Left ventricle myocardium inferior (tissue), 1 donor: Measurements from ENCODE around the gene SOWAHC. TPM values are rescaled to one million over a fixed set of nuclear protein-coding genes. Genes with fewer than 3 reads are reported as not detected.
A peak's percentile ranks its signal among the peaks of the same experiment; 100 is the strongest.
"Not testable (repeated sequence)": the region's sequence is repeated elsewhere in the genome, so short reads cannot be mapped to it uniquely, and the experiment has no call there.

Source experiments
- DNase-seq: peaks from one replicate; pipeline ENCODE4 v3.0.0-alpha.2; 2020
- H3K27ac ChIP-seq: fragments of 200-600 bp; replicated peaks from 2 replicates; pipeline ENCODE4 v1.8.0; 2021
- H3K27me3 ChIP-seq: fragments of 200-600 bp; 2 replicates; pipeline ENCODE4 v1.8.0; 2021; ENCODE audit warnings: low read depth
- H3K36me3 ChIP-seq: fragments of 200-600 bp; 2 replicates; pipeline ENCODE4 v1.8.0; 2021
- H3K4me1 ChIP-seq: fragments of 200-600 bp; 2 replicates; pipeline ENCODE4 v1.8.0; 2021
- H3K4me3 ChIP-seq: fragments of 200-600 bp; 2 replicates; pipeline ENCODE4 v1.8.0; 2021; ENCODE audit warnings: mild to moderate bottlenecking, moderate library complexity
- H3K9me3 ChIP-seq: fragments of 200-600 bp; replicated peaks from 2 replicates; pipeline ENCODE4 v1.8.0; 2021
- intact Hi-C: fragments of 100-400 bp; cut with micrococcal nuclease; formaldehyde crosslinking; loops from one replicate; pipeline ENCODE4 v1.11.0; 2022
- total RNA-seq: library from RNA; stranded (reverse); fragmentation: NEBNext Ultra II Directional; extraction: Animal tissue kit (Norgen Biotek cat#: 25700); gene quantifications from one replicate; pipeline ENCODE4 v1.2.1, GENCODE V29; 2021
- TF ChIP-seq, protein P1 (sequence below): fragments of 200-600 bp; IDR thresholded peaks from 2 replicates; pipeline ENCODE4 v1.8.0; 2021; ENCODE audit warnings: antibody characterized with exemption, mild to moderate bottlenecking, borderline replicate concordance
- donor health status: DM: no; HTN: yes; CAD: no; lungs with severe emphysema.

Gene SOWAHC
- total RNA-seq, 1 donor from 2014 or later: 2.3 TPM

GRCh38 chr2:109637749-109638570, 23.8 kb downstream of the SOWAHC start:
- H3K27ac ChIP-seq: no peak overlapping the region
- intact Hi-C loops: no loop called here

GRCh38 chr2:109638795-109639194, 24.6 kb downstream of the SOWAHC start:
- H3K4me3 ChIP-seq: no peak overlapping the region
- intact Hi-C loops: no loop called here
- H3K4me1 ChIP-seq: no peaks in the 10 kb centered on the region
- DNase-seq: no peak
- H3K9me3 ChIP-seq: no peaks in the 10 kb centered on the region
- TF ChIP-seq, protein P1, sequence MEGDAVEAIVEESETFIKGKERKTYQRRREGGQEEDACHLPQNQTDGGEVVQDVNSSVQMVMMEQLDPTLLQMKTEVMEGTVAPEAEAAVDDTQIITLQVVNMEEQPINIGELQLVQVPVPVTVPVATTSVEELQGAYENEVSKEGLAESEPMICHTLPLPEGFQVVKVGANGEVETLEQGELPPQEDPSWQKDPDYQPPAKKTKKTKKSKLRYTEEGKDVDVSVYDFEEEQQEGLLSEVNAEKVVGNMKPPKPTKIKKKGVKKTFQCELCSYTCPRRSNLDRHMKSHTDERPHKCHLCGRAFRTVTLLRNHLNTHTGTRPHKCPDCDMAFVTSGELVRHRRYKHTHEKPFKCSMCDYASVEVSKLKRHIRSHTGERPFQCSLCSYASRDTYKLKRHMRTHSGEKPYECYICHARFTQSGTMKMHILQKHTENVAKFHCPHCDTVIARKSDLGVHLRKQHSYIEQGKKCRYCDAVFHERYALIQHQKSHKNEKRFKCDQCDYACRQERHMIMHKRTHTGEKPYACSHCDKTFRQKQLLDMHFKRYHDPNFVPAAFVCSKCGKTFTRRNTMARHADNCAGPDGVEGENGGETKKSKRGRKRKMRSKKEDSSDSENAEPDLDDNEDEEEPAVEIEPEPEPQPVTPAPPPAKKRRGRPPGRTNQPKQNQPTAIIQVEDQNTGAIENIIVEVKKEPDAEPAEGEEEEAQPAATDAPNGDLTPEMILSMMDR: no peak
- H3K36me3 ChIP-seq: no peaks in the 10 kb centered on the region
- no peak overlapping the region for H3K27ac ChIP-seq
- no peaks in the 10 kb centered on the region for H3K27me3 ChIP-seq

More at GRCh38 chr2:109637749-109638570, 23.8 kb downstream of the SOWAHC start:
- H3K4me1 ChIP-seq: no peaks in the 10 kb centered on the region
- TF ChIP-seq, protein P1: no peak
- no peak overlapping the region for H3K4me3 ChIP-seq
- no peak for DNase-seq
- H3K27me3 ChIP-seq: no peaks in the 10 kb centered on the region
- no peaks in the 10 kb centered on the region for H3K36me3 ChIP-seq
- no peaks in the 10 kb centered on the region for H3K9me3 ChIP-seq

- intact Hi-C loops, H3K4me3 ChIP-seq, H3K27ac ChIP-seq, H3K36me3 ChIP-seq, DNase-seq, H3K9me3 ChIP-seq, H3K4me1 ChIP-seq, H3K27me3 ChIP-seq: not testable (repeated sequence)
These were observed 25.8 kb downstream of the SOWAHC start for GRCh38 chr2:109640000-109640399.

DNA sequence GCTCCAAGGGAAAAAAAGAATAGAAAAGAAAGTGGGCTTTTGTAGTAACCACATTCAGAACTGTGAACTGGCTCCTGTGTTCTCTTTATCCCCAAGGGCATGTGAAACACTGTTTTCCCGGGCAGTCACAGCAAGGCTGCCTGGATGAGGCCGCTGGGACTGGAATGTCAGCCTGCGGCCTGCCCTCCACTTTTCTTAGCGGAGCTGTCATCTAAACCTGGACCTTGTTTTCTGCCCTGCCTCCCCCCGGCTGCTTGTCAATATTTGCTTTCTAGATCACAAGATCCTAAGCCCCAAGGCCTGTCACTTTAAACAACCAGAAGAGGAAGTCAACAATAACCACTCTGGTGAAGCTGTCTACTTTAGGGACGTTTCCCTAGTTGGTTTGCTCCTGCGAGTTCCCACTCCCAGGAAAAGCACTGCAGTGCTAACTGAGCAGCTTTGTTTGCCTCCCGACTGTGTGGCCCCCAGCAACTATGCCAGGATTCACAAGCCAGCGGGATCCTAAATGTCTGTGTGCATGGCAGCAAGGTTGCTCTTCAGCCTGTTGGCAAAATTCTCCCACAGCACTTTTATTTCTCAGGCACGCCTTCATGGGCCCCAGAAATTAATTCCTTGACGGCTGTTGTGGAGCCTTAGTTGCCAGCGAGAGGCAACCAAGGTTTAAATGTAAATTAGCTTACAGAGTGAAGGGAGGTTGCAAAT, 30.6 kb downstream of the SOWAHC start:
- no peaks in the 10 kb centered on the region for H3K27me3 ChIP-seq
- H3K4me1 ChIP-seq: peaks cover 11% of the 10 kb centered on the region
- H3K4me3 ChIP-seq: no peak overlapping the region
- intact Hi-C loops: no loop called here
- peak overlapping the region; percentile 55 for H3K27ac ChIP-seq
- H3K36me3 ChIP-seq: no peaks in the 10 kb centered on the region
- TF ChIP-seq, protein P1: no peak
- DNase-seq: peak; percentile 19
- no peaks in the 10 kb centered on the region for H3K9me3 ChIP-seq

DNA sequence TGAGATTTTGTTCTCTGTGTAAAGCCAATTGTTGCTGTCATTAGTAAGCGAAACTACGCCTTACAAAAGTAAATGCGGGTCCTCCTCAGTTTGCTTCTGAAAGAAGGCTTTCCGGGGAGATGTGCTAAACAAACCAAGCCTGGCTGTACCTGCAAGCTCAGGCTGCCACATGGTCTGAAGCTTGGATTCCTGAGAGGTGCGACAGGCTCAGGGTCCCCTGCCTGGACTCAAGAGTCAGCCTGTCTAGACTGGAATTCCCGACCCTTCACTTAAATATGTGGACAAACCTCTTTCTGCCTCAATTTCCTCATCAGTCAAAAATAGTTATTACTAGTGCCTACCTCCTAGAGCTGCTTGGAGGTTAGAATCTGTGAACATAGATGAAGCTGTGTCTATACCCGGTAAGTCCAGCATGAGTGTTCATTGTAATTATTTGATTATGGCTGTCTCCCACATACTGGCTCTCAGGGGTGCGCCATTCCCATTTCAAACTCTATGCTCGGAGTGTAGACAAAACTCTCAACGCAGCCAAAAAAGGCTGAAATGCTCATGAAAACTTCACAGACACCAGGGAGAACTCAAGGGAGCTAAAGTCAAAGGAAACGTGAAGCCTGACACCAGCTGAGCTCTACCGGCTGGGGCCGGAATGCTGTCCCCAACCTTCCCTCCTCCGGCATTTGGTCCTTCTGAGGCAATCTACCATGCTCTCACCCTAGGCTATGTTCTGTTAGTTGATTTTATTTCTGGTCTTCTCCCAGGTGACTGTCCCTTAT, 31.4 kb downstream of the SOWAHC start:
- TF ChIP-seq, protein P1: no peak
- H3K27me3 ChIP-seq: no peaks in the 10 kb centered on the region
- H3K4me1 ChIP-seq: peaks cover 11% of the 10 kb centered on the region
- H3K36me3 ChIP-seq: no peaks in the 10 kb centered on the region
- no peaks in the 10 kb centered on the region for H3K9me3 ChIP-seq
- DNase-seq: no peak
- no peak overlapping the region for H3K4me3 ChIP-seq
- intact Hi-C loops: no loop called here
- no peak overlapping the region for H3K27ac ChIP-seq
